ENCODE data around the gene ST7L.

GRCh38 chr1:112478314-112478713 lies 140.6 kb downstream of the ST7L start:
- no peak for TF ChIP-seq CTCF (IDR thresholded peaks at IDR 0.05; ENCODE audit: low read depth, low read length, poor library complexity, severe bottlenecking)
- TF ChIP-seq EZH2phosphoT487 (IDR thresholded peaks at IDR 0.05; ENCODE audit: borderline replicate concordance, low read length), result no peak

Measured in DOHH2 (cell line).